GM18507 (cell line): ENCODE results near the gene PLCXD1.
"Not testable (repeated sequence)": the region's sequence is repeated elsewhere in the genome, so short reads cannot be mapped to it uniquely, and the experiment has no call there.

Source experiments
- DNase-seq: peaks from one replicate; pipeline ENCODE4 v3.0.0; 2011; ENCODE audit warnings: low read depth; ENCODE audit not compliant: insufficient read length; ENCODE audit errors: extremely low spot score
- FAIRE-seq: peaks from 2 replicates; lab custom pipeline; 2011; peaks lifted over from hg19 to GRCh38; lab: Jason Lieb, UNC

Gene PLCXD1

GRCh38 chrX:261167-261918 is 19.8 kb upstream of the PLCXD1 start:
- FAIRE-seq (no peak), DNase-seq (no peak)

- DNase-seq: no peak
- no peak for FAIRE-seq
Measured at GRCh38 chrX:261919-262352, 19.2 kb upstream of the PLCXD1 start.

- FAIRE-seq (peak; percentile 84), DNase-seq (no peak)
Measured at GRCh38 chrX:262381-262909, 18.7 kb upstream of the PLCXD1 start.

- DNase-seq, FAIRE-seq: not testable (repeated sequence)
Measured at GRCh38 chrX:264006-264405, 17.2 kb upstream of the PLCXD1 start.

GRCh38 chrX:264634-265455 is 16.3 kb upstream of the PLCXD1 start:
- FAIRE-seq: no peak
- no peak for DNase-seq

GRCh38 chrX:265502-265901 is 15.7 kb upstream of the PLCXD1 start:
- no peak for DNase-seq
- no peak for FAIRE-seq

GRCh38 chrX:267771-268261 is 13.4 kb upstream of the PLCXD1 start:
- DNase-seq: no peak
- no peak for FAIRE-seq

- no peak for DNase-seq
- no peak for FAIRE-seq
Measured at GRCh38 chrX:270848-271367, 10.3 kb upstream of the PLCXD1 start.

- no peak for FAIRE-seq
- no peak for DNase-seq
Measured at GRCh38 chrX:274904-275475, 6.2 kb upstream of the PLCXD1 start.

- FAIRE-seq: no peak
Measured at GRCh38 chrX:275476-275966, 5.7 kb upstream of the PLCXD1 start.

GRCh38 chrX:275967-276580 is 5.1 kb upstream of the PLCXD1 start:
- FAIRE-seq: peak; percentile 56
- peak; percentile 56 for DNase-seq

More at GRCh38 chrX:275476-275966, 5.7 kb upstream of the PLCXD1 start:
- no peak for DNase-seq

GRCh38 chrX:276581-277201 is 4.5 kb upstream of the PLCXD1 start:
- FAIRE-seq: no peak
- no peak for DNase-seq

GRCh38 chrX:279757-280604 is 1.2 kb upstream of the PLCXD1 start:
- FAIRE-seq, DNase-seq: not testable (repeated sequence)

- FAIRE-seq, DNase-seq: not testable (repeated sequence)
Measured at GRCh38 chrX:280722-281121, 459 bp upstream of the PLCXD1 start.

- not testable (repeated sequence) for DNase-seq, FAIRE-seq
Measured at GRCh38 chrX:282000-282681, 960 bp downstream of the PLCXD1 start.

GRCh38 chrX:283115-283845 is 2.1 kb downstream of the PLCXD1 start:
- FAIRE-seq (peak; percentile 98), DNase-seq (peak; percentile 87)
